ENCODE measurements around the gene CPN2. TPM values are rescaled to one million over a fixed set of nuclear protein-coding genes. Genes with fewer than 3 reads are reported as not detected.

CPN2 gene
- total and polyA plus RNA-seq, 2 donors (not counting 3 experiments of a cell fraction or from before 2014, with no cell fraction given), result not detected

GRCh38 chr3:194332858-194333211 is 18.3 kb downstream of the CPN2 start:
- FAIRE-seq, result no peak
- Histone ChIP-seq H3K4me1 (ENCODE audit: control insufficient read depth, extremely low read depth, insufficient read depth, low read length) (peaks cover 5% of the 10 kb centered on the region), H3K27ac (ENCODE audit: insufficient read depth, low read depth, low read length) (no peak overlapping the region), H3K9ac (replicated peaks; ENCODE audit: extremely low read depth, insufficient read depth, low read length) (no peak overlapping the region), H3K27me3 (ENCODE audit: control insufficient read depth in 2 of 2, insufficient read depth in 2 of 2, low read length in 2 of 2) (peaks cover 0 to 17% of the 10 kb centered on the region in 2 experiments), H4K20me1 (replicated peaks; ENCODE audit: control insufficient read depth, extremely low read depth, insufficient read depth, low read length) (no peaks in the 10 kb centered on the region), H3K79me2 (ENCODE audit: control insufficient read depth, insufficient read depth, low read length) (no peaks in the 10 kb centered on the region), H3K9me1 (replicated peaks; ENCODE audit: control insufficient read depth, extremely low read depth, insufficient read depth, low read length) (no peaks in the 10 kb centered on the region), H2AFZ (ENCODE audit: low read depth, low read length) (no peak overlapping the region), H3K36me3 (ENCODE audit: control insufficient read depth in 2 of 2, extremely low read depth in 1 of 2, insufficient read depth in 2 of 2, low read length in 2 of 2) (no peaks in the 10 kb centered on the region), H3K4me2 (ENCODE audit: insufficient read depth, low read length) (no peak overlapping the region), H3K9me3 (replicated peaks; ENCODE audit: control insufficient read depth, insufficient read depth, low read length) (no peaks in the 10 kb centered on the region), H3K4me3 (replicated peaks in 1 of 3; ENCODE audit: insufficient read depth in 1 of 3, low read depth in 1 of 3, low read length in 3 of 3) (no peak overlapping the region)
- ChIA-PET POLR2A (no interaction called here), CTCF (interaction anchor here (0.9 to 5.5 kb wide), 16 partner anchors 11 to 667 kb away, joined by 3 to 95 read pairs (median 6); no protein-coding TSS in a partner anchor)
- no peak for DNase-seq (ENCODE audit: low read depth, low spot score)
- dilution Hi-C loops (cut with MboI; ENCODE audit: extremely low pct_ligation_motif_present, low sequenced_read_pairs) (no loop called here), intact Hi-C loops (cut with micrococcal nuclease) (loop anchor here (1.0 to 5.0 kb wide), 6 partner anchors 11 to 331 kb away; no protein-coding TSS in a partner anchor)
- BruUV-seq (replicated peaks), result no TSS peak
- TF ChIP-seq MAX (IDR thresholded peaks at IDR 0.05; ENCODE audit: insufficient read depth, insufficient read length), result no peak
- no peak for TF ChIP-seq JUN (IDR thresholded peaks at IDR 0.05; ENCODE audit: borderline replicate concordance, insufficient read depth, insufficient read length, low read depth)
- no peak for TF ChIP-seq EZH2 (IDR thresholded peaks at IDR 0.05; ENCODE audit: borderline replicate concordance, low read depth, low read length, severe bottlenecking)
- TF ChIP-seq GATA2 (IDR thresholded peaks at IDR 0.05; ENCODE audit: insufficient read depth, insufficient read length, low read depth, low read length), result no peak

DNA sequence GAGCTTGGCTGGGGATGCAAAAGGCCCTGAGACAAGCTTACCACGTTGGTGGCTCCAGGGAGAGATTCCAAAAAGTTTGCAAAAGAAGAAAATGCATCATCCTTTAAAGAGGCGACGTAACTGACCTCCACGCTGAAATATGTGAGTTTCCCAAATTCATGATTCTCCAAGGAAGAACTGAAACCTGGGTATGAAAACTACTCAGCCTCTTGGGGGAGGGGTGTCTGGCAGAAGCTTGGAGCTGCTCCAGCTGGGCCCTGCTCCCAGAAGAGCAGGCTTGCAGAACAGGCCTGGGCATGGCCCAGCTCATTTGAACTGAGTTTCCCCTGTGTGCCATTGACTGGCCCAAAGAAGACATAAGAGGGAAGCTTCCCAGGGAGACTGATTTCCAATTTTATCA is 20.5 kb downstream of the CPN2 start:
- Histone ChIP-seq H3K79me2 (ENCODE audit: control insufficient read depth, insufficient read depth, low read length) (no peaks in the 10 kb centered on the region), H3K9me3 (replicated peaks; ENCODE audit: control insufficient read depth, insufficient read depth, low read length) (no peaks in the 10 kb centered on the region), H3K36me3 (ENCODE audit: control insufficient read depth in 2 of 2, extremely low read depth in 1 of 2, insufficient read depth in 2 of 2, low read length in 2 of 2) (no peaks in the 10 kb centered on the region), H3K4me1 (ENCODE audit: control insufficient read depth, extremely low read depth, insufficient read depth, low read length) (peaks cover 5% of the 10 kb centered on the region), H3K4me2 (ENCODE audit: insufficient read depth, low read length) (no peak overlapping the region), H3K27me3 (ENCODE audit: control insufficient read depth in 2 of 2, insufficient read depth in 2 of 2, low read length in 2 of 2) (peaks cover 0 to 12% of the 10 kb centered on the region in 2 experiments), H3K27ac (ENCODE audit: insufficient read depth, low read depth, low read length) (no peak overlapping the region), H3K9ac (replicated peaks; ENCODE audit: extremely low read depth, insufficient read depth, low read length) (no peak overlapping the region), H3K4me3 (replicated peaks in 1 of 3; ENCODE audit: insufficient read depth in 1 of 3, low read depth in 1 of 3, low read length in 3 of 3) (no peak overlapping the region), H2AFZ (ENCODE audit: low read depth, low read length) (no peak overlapping the region), H3K9me1 (replicated peaks; ENCODE audit: control insufficient read depth, extremely low read depth, insufficient read depth, low read length) (no peaks in the 10 kb centered on the region), H4K20me1 (replicated peaks; ENCODE audit: control insufficient read depth, extremely low read depth, insufficient read depth, low read length) (no peaks in the 10 kb centered on the region)
- BruUV-seq (replicated peaks), result no TSS peak
- FAIRE-seq (no peak), DNase-seq (ENCODE audit: low read depth, low spot score) (no peak)
- TF ChIP-seq MYC (IDR thresholded peaks at IDR 0.05; ENCODE audit: low read depth, low read length) (no peak), FOS (IDR thresholded peaks at IDR 0.05; ENCODE audit: borderline replicate concordance, insufficient read depth, low read length) (no peak), CTCF (IDR thresholded peaks at IDR 0.05; ENCODE audit: extremely low read depth in 1 of 2, insufficient read depth in 1 of 2, low read depth in 1 of 2, low read length in 2 of 2) (no peak), POLR2A (IDR thresholded peaks at IDR 0.05; ENCODE audit: low read depth, low read length) (no peak), JUN (IDR thresholded peaks at IDR 0.05; ENCODE audit: borderline replicate concordance, insufficient read depth, insufficient read length, low read depth) (no peak), EZH2 (IDR thresholded peaks at IDR 0.05; ENCODE audit: borderline replicate concordance, low read depth, low read length, severe bottlenecking) (no peak), MAX (IDR thresholded peaks at IDR 0.05; ENCODE audit: insufficient read depth, insufficient read length) (no peak), POLR2AphosphoS5 (IDR thresholded peaks at IDR 0.05; ENCODE audit: insufficient read depth, low read depth, low read length) (no peak), GATA2 (IDR thresholded peaks at IDR 0.05; ENCODE audit: insufficient read depth, insufficient read length, low read depth, low read length) (no peak)
- intact Hi-C loops (cut with micrococcal nuclease), result loop anchor here (5.0 kb wide), 1 partner anchor 142 kb away; no protein-coding TSS in a partner anchor
- dilution Hi-C loops (cut with MboI; ENCODE audit: extremely low pct_ligation_motif_present, low sequenced_read_pairs), result no loop called here
- POLR2A ChIA-PET, result no interaction called here
- CTCF ChIA-PET, result interaction anchor here (0.8 to 1.8 kb wide), 8 partner anchors 12 to 665 kb away, joined by 3 to 7 read pairs (median 3); no protein-coding TSS in a partner anchor

Data from endothelial cell of umbilical vein (primary cell).